ENCODE data around the gene PI4KA. TPM values are rescaled to one million over a fixed set of nuclear protein-coding genes. Genes with fewer than 3 reads are reported as not detected.
A peak's percentile ranks its signal among the peaks of the same experiment; 100 is the strongest.

The PI4KA gene
- total RNA-seq, 2 donors from 2014 or later: 74.2 to 115 TPM

DNA sequence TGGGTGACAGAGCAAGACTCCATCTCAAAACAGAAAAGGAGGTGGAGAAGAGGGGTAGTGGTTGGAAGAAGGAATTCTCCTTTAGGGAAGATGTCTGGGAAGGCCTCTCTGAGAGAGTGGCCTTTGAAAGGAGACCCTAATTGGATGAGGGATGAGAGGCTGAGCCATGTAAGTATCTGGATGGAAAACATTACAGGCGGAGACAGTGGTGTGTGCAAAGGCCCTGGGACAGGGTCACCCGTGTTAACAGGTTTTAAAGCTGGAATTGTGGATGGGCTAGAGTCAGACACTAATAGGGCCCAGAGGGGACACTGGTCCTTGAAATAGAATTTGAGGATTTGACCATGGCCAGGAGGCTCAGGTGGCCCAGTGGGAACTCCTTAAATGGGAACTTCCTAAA lies 10.6 kb upstream of the PI4KA start:
- no peak for TF ChIP-seq POLR2A (IDR thresholded peaks at IDR 0.05)
- TF ChIP-seq POLR2AphosphoS5 (IDR thresholded peaks at IDR 0.05): no peak
- TF ChIP-seq, protein P1, sequence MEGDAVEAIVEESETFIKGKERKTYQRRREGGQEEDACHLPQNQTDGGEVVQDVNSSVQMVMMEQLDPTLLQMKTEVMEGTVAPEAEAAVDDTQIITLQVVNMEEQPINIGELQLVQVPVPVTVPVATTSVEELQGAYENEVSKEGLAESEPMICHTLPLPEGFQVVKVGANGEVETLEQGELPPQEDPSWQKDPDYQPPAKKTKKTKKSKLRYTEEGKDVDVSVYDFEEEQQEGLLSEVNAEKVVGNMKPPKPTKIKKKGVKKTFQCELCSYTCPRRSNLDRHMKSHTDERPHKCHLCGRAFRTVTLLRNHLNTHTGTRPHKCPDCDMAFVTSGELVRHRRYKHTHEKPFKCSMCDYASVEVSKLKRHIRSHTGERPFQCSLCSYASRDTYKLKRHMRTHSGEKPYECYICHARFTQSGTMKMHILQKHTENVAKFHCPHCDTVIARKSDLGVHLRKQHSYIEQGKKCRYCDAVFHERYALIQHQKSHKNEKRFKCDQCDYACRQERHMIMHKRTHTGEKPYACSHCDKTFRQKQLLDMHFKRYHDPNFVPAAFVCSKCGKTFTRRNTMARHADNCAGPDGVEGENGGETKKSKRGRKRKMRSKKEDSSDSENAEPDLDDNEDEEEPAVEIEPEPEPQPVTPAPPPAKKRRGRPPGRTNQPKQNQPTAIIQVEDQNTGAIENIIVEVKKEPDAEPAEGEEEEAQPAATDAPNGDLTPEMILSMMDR (IDR thresholded peaks at IDR 0.05): no peak
- H3K9me3 ChIP-seq: no peaks in the 10 kb centered on the region
- H3K27ac ChIP-seq: no peak overlapping the region
- no peaks in the 10 kb centered on the region for H3K27me3 ChIP-seq (replicated peaks; ENCODE audit: insufficient read depth)
- no peak for DNase-seq (ENCODE audit: low spot score)
- H3K36me3 ChIP-seq: no peaks in the 10 kb centered on the region
- 96% methylated on average over 2 of the region's 2 CpGs for WGBS
- intact Hi-C loops (cut with DNase I): no loop called here
- H3K4me1 ChIP-seq (replicated peaks): no peaks in the 10 kb centered on the region
- H3K4me3 ChIP-seq: no peak overlapping the region

DNA sequence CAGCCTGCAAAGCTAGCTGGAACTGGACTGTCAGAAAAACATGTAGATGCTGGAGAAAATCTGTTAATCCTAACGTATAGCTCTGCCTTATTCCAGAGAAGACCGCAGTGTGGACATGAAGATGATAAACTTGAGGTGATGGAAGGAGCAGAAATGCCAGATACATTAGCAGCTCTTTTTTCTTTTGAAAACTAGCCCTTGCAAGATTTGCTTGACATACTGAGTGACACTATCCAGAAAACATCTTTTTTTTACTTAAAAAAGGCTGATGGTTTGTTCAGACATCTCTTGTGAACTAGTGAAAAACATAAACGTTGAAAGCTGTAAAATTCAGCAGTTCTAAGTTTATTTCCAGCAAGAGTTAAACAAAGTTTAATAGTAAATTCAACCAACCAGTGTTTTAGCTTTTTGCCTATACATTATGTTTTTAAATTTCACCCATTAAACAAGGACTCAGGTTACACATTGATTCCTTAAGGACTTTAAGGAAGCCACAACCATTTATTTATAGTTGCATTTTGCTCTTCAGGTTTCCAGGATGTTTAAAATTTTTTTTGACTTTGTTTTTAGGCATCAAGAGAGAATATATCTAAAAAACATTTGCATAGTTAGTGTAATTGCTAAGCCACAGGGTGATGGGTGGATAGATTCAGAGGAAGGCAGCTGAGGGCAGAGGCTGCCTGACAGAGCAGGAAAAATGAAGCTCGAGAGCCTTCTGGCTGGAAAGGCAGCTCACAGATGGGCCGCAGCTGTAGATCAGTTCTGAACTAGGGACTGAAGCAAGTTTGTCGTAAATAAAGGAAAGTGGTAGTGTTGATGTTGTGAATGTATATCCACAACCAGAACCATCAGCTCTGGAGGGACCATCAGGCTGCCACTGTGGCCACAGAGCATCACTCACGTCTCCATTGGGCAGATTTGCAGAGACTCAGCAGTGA lies 9.7 kb upstream of the PI4KA start:
- no peaks in the 10 kb centered on the region for H3K27me3 ChIP-seq (replicated peaks; ENCODE audit: insufficient read depth)
- H3K27ac ChIP-seq: peak overlapping the region; percentile 42 to 54
- H3K36me3 ChIP-seq: no peaks in the 10 kb centered on the region
- intact Hi-C loops (cut with DNase I): no loop called here
- 68% methylated on average over 7 of the region's 7 CpGs for WGBS
- H3K9me3 ChIP-seq: no peaks in the 10 kb centered on the region
- H3K4me1 ChIP-seq (replicated peaks): no peaks in the 10 kb centered on the region
- DNase-seq (ENCODE audit: low spot score): no peak
- TF ChIP-seq POLR2A (IDR thresholded peaks at IDR 0.05): no peak
- no peak for TF ChIP-seq POLR2AphosphoS5 (IDR thresholded peaks at IDR 0.05)
- TF ChIP-seq, protein P1 (IDR thresholded peaks at IDR 0.05): no peak
- no peak overlapping the region for H3K4me3 ChIP-seq

DNA sequence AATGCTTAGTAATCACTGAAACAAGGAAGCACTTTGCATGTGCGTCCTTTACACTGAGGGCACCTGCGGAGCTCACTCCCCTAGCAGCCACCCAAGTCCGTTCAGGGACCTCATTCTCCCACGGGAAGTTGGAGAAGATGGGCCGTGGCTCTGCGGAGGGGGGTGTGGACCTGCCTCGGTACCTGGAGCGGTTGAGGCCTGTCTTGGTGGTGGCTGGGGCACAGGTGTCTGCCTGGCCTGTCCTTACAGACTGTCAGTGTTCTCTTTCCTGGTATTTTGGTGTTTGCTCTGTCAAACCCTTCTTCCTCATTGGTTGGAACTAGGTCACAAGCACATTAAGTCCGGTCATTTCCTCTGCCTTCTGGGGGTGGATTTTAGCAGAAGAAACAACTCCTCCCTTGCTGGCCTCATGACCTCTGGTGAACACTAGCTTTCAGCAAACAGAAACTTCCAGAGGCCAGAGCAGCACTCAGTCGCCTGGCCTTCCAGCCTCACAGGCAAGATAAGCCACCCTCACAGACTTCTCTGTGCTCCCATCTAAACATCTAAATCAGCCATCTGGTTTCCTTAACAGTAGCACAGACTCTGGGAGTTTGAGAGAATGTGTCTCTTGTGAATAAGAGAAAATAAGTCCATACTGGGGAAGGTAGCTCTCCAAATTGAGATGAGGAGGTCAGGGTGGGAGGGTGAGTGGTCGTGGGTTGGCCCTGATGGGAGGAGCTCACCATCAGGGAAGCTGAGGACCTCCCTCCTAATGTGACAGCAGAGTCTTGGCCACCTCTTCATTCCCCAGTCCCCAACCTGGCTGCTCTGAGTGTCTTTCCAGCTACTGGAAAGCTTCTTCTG lies 8.8 kb upstream of the PI4KA start:
- Histone ChIP-seq H3K27ac (peak overlapping the region; percentile 42 to 54), H3K4me3 (no peak overlapping the region), H3K36me3 (no peaks in the 10 kb centered on the region), H3K9me3 (no peaks in the 10 kb centered on the region), H3K4me1 (replicated peaks) (no peaks in the 10 kb centered on the region), H3K27me3 (replicated peaks; ENCODE audit: insufficient read depth) (no peaks in the 10 kb centered on the region)
- TF ChIP-seq POLR2A (IDR thresholded peaks at IDR 0.05) (peak; percentile 37), POLR2AphosphoS5 (IDR thresholded peaks at IDR 0.05) (peak; percentile 61)
- TF ChIP-seq, protein P1 (IDR thresholded peaks at IDR 0.05): no peak
- intact Hi-C loops (cut with DNase I): no loop called here
- WGBS: 64% methylated on average over 11 of the region's 11 CpGs
- DNase-seq (ENCODE audit: low spot score): no peak

DNA sequence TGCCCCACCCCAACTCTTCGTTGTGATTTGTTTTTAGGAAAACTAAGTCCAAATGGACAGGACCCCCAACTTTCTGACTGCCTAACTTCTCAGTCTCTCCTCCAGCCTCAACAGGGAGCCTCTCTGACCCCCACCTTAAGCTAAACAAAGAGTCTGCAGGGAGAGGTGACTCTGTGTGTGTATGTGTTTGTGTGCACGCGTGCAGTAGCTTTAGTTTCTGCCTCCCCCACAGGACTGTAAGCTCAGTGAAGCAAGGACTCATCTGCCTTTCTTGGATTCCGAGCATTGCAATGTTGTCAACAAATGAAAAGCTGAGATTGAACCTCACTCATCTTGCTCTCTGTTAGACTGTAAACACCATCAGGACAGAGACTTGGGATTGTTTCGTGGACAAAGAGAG lies 8.1 kb upstream of the PI4KA start:
- H3K27me3 ChIP-seq (replicated peaks; ENCODE audit: insufficient read depth): no peaks in the 10 kb centered on the region
- TF ChIP-seq, protein P1 (IDR thresholded peaks at IDR 0.05): no peak
- TF ChIP-seq POLR2AphosphoS5 (IDR thresholded peaks at IDR 0.05) (no peak), POLR2A (IDR thresholded peaks at IDR 0.05) (no peak)
- H3K4me1 ChIP-seq (replicated peaks): no peaks in the 10 kb centered on the region
- 74% methylated on average over 5 of the region's 5 CpGs for WGBS
- no peaks in the 10 kb centered on the region for H3K36me3 ChIP-seq
- peak overlapping the region in 1 of 2 donors; percentile 54 for H3K27ac ChIP-seq
- DNase-seq (ENCODE audit: low spot score): no peak
- no peak overlapping the region for H3K4me3 ChIP-seq
- intact Hi-C loops (cut with DNase I): no loop called here
- no peaks in the 10 kb centered on the region for H3K9me3 ChIP-seq

Data from prostate gland (tissue), 2 donors.